Fibroblast of villous mesenchyme (primary cell): ENCODE measurements around the gene PAK6. TPM values are rescaled to one million over a fixed set of nuclear protein-coding genes. Genes with fewer than 3 reads are reported as not detected.

Source experiments
- DNase-seq: peaks from one replicate; pipeline ENCODE4 v3.0.0-alpha.2; 2010; ENCODE audit warnings: low read depth
- H3K4me3 ChIP-seq: 2 replicates; pipeline ENCODE4 v1.5.1; 2011; ENCODE audit warnings: low read depth, mild to moderate bottlenecking, low read length
- total RNA-seq: library from RNA; depleted of rRNA; stranded (reverse); fragments of >200 nt; gene quantifications from 2 replicates; pipeline ENCODE4 v1.2.3, GENCODE V29; 2012
- TF ChIP-seq, protein P1 (sequence below): IDR thresholded peaks from 2 replicates; pipeline ENCODE4 v1.5.1; 2012; ENCODE audit warnings: low read depth, mild to moderate bottlenecking, low read length; ENCODE audit not compliant: insufficient read depth

PAK6 gene
- total RNA-seq, 1 donor, result under 0.01 TPM

DNA sequence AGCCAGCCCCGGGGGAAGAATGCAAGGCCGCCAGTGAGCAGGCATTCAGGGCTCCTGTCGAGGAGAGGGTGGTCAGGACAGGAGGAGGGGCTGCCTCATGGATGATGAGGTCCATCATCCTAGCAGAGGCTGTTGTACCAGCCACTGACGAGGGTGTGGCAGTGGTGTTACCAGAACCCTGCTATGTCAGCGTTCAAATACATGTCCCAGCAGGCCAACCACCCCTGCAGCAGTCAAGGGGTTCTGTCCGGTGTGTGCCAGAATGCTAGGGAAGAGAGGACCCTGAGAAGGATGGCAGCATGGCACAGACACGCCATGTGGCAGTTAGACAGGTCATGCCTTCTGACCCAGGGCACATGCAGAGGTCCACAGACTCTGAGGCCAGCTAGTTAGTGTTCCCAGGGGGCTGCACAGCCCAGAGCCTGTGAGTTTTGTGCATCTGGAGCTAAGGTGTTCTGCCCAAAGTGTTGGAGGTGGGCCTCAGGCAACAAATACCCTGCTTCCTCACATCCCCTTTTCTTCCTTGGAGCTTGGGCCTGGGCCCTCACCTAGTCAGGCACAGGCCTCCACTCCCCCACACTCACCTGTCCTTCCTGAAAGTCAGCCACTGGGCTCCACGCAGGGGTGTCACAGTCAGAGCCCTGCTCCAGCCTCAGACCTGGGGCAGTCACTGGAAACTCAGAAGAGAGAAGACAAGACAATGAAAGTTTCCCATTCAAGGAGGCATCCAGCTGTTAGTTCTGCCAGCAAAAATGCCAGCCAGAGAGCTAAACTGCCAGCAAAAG is 7.8 kb downstream of the PAK6 start:
- DNase-seq, result no peak
- TF ChIP-seq, protein P1, sequence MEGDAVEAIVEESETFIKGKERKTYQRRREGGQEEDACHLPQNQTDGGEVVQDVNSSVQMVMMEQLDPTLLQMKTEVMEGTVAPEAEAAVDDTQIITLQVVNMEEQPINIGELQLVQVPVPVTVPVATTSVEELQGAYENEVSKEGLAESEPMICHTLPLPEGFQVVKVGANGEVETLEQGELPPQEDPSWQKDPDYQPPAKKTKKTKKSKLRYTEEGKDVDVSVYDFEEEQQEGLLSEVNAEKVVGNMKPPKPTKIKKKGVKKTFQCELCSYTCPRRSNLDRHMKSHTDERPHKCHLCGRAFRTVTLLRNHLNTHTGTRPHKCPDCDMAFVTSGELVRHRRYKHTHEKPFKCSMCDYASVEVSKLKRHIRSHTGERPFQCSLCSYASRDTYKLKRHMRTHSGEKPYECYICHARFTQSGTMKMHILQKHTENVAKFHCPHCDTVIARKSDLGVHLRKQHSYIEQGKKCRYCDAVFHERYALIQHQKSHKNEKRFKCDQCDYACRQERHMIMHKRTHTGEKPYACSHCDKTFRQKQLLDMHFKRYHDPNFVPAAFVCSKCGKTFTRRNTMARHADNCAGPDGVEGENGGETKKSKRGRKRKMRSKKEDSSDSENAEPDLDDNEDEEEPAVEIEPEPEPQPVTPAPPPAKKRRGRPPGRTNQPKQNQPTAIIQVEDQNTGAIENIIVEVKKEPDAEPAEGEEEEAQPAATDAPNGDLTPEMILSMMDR, result no peak
- no peak overlapping the region for H3K4me3 ChIP-seq

DNA sequence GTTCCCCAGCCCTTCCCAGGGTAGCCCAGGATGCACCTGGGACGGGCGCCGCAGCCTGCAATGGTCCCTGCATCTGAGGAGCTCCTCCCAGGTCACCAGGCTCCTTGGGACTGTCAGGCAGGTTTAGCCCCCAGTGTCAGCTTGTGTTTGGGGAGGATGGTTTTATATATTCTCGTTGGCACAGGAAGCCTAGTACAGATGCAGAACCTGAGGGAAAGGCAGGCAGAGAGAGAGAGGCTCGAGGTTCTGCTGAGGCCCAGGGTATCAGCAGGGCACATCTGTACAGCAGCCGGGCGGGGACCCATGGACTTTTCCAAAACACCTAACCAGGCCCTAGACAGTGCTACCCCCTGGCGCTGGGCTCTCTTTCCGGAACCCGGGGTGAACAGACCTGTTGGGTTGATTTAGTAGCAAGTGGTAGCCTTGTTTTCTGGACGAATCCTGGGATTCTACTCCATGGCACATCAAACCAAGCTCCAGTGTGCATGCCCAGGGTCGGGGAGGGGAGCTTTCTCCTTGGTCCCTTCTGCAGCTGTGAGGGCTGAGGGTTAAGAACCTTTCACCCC is 8.6 kb downstream of the PAK6 start:
- DNase-seq, result no peak
- no peak overlapping the region for H3K4me3 ChIP-seq
- TF ChIP-seq, protein P1, result no peak

DNA sequence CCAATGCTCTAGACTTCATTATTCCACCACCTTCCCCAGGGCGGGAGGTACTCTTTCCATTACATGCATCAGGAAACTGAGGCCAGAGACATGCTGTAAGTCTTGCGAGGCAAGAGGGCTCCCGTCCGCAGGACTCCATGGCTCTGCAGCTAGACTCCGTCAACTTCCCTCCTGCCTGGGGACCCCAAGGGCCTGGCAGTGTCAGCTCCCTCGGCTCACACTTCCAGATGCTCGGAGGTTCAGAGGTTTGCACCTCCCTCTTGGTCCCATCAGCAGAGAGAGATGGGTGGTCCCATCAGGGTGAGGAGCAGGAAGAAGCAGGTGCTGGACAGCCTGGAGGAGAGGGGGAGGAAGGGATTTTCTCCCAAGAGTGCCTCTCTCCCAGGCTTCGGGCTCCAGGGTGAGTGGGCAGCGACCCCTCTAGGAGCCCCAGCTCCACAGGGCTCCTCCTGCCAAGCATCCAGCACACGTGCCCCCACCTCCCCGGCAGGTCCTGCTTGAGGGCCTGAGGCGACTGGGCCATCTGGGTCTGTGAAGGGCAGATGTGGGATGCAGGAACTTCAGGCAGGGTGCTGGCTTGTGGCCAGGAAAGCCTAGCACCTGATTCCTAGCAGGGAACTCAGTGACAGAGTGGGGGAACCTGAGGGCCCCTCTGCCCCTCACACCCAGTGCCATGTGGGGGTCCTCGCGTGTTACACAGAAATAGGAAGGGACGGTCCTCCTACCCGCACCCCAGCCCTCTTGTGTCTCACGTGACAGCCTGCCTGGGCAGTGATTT is 9.3 kb downstream of the PAK6 start:
- DNase-seq, result no peak
- no peak overlapping the region for H3K4me3 ChIP-seq
- TF ChIP-seq, protein P1, result no peak

DNA sequence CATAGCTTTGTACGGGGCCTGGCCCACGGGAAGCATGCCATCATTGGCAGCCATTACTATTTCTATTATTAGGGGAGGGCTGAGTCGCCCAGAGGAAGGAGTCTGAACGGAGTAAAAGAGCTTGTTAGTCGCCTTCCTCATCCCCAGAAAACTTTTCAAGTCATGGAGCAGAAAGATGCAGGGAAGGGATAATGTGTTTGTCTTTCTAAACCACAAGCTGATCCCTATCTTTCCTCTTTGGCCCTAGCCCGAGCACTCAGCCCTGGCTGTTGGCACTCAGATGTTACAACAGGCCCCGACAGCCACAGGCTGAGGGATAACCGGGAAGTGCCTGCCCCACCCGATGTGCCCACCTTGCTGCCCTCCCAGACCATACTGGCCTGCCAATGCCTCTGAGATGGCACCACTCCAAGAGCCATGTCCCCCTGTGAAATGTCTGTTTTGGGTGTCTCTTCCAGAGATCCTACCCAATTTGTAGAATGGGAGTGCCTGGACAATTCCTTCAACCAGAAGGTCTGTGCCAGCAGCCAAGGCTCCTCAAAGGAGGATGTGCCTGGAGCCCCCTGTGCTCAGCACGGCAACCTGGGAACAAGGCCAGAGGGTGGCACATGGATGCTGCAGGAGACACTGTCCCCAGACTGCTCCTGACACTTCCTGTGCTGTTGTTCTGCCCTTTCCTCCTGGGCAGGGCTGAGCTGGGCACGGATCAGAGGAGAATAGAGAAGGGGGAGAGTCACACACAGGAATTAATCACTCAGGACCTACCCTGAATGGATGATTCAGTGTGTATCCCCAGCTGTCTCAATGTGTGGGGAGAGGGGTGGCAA is 10.8 kb downstream of the PAK6 start:
- DNase-seq, result peak; percentile 67
- no peak overlapping the region for H3K4me3 ChIP-seq
- TF ChIP-seq, protein P1, result no peak

DNA sequence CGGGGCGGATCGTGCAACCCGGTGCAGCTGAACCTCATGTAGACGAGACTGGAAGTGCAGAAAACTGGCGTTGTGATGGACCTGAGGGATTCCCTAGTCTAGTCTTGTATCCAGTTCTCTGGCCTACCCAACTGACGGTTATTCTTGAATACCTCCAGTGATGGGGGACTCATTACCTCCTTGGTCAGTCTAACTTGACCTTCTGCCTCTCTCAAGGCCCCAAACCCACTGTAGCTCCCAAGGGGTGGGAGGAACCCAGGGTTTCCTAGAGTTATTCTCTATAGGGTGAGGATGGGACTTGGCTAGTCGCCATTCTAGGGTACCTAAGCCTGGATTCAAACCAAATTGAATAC is 11.4 kb downstream of the PAK6 start:
- H3K4me3 ChIP-seq, result no peak overlapping the region
- TF ChIP-seq, protein P1, result no peak
- DNase-seq, result no peak

DNA sequence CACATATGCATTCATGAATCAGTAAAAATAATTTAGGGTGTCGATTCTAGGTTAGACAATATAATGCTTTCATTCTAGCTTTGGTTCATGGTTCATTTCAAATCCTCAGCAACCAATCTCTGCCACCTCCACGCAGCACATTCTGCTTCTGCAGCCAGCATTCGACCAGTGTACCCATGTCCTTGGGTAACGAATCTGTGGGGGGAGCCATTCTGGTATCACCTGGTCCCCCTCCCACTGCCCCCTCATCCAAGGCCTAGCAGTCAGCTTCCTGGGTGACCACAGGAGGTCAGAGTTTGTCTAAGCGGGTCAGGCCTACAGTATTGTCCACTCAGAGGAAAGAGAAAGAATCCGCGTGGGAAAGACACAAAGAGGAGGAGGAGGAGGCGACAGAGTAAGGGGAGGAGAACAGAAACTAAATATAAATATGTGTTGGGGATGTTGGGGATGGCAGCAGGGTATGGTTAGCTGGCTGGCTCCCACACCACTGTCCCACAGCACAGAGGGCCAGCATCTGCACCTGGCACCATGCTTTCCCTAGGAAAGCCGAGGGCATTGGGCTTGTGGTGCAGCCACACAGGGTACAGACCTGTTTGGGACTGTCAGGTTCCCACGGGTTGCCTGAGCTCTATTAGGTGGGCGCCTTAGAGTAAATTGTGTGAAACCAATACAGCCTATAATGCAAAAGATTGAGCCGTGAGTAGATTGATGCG is 12.1 kb downstream of the PAK6 start:
- TF ChIP-seq, protein P1, result no peak
- no peak for DNase-seq
- H3K4me3 ChIP-seq, result no peak overlapping the region
